ENCODE results near the gene RASGRP3.

The RASGRP3 gene

DNA sequence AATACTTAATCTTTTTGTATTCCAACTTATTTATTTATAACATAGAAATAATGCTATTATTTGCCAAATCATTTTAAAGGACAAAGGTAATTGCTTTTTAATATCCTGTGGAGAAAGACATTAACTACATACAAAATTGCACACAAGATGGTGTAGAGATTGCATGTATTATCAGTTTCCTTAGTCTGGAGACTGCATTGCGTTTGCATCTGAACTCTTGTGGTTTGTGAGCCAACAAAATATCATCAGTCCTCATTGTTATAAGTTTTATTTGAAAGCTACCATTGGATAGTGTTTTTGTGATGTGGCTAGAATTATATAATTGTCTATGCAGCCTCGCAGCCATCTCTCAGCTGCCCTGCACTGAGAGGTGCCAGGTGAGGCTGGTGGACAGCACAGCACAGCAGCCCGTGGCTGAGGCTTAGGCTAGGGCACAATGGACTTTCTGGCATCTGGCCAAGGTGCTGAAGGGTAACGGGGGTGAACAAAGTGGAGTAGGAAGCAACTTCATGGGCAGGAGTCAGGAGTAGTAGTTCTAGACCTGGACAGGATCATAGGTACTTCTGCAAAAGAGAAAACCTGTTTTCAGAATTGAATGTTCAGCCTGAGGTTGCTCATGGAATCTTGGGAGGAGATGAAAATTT is 15.1 kb downstream of the RASGRP3 start:
- Histone ChIP-seq H3K4me1 (ENCODE audit: control insufficient read depth in 1 of 2, insufficient read depth in 1 of 2, low read depth in 1 of 2, low read length in 1 of 2) (no peaks in the 10 kb centered on the region), H3K4me3 (ENCODE audit: low read depth in 1 of 2, low read length in 1 of 2) (no peak overlapping the region), H3K27me3 (no peaks in the 10 kb centered on the region), H3K27ac (no peak overlapping the region), H3K36me3 (no peaks in the 10 kb centered on the region), H3K9me3 (no peaks in the 10 kb centered on the region)
- TF ChIP-seq, protein P1, sequence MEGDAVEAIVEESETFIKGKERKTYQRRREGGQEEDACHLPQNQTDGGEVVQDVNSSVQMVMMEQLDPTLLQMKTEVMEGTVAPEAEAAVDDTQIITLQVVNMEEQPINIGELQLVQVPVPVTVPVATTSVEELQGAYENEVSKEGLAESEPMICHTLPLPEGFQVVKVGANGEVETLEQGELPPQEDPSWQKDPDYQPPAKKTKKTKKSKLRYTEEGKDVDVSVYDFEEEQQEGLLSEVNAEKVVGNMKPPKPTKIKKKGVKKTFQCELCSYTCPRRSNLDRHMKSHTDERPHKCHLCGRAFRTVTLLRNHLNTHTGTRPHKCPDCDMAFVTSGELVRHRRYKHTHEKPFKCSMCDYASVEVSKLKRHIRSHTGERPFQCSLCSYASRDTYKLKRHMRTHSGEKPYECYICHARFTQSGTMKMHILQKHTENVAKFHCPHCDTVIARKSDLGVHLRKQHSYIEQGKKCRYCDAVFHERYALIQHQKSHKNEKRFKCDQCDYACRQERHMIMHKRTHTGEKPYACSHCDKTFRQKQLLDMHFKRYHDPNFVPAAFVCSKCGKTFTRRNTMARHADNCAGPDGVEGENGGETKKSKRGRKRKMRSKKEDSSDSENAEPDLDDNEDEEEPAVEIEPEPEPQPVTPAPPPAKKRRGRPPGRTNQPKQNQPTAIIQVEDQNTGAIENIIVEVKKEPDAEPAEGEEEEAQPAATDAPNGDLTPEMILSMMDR (IDR thresholded peaks at IDR 0.05): no peak

DNA sequence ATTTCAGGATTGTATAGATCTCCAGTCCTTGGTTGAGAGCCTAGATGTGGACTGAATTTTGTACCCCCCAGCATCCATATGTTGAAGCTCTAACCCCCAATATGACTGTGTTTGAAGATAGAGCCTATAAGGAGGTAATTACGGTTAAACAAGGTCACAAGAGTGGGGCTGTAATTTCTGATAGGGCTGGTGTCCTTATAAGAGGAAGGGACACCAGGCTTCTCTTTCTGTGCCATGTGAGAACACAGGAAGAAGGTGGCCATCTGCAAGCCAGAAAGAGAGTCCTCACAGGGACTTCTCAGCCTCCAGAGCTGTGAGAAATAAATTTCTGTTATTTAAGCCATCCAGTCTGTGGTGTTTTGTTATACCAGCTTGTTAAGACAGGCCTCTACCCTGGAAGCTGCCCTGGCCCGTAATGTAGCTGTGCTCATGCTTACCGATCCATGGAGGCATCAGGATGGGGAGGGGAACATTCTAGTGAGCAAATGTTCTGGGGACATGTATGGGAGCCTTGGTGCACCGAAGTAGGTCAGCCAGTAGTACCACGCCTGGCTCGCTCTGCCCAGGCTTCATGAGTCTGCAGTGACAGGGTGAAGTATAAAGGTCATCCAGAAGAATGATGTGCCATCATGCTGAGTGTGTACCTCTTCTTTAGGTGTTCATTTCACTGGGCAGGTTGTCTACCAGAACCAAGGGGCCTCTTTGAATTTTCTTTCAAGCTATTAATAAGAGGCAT is 16.1 kb downstream of the RASGRP3 start:
- H3K27ac ChIP-seq: no peak overlapping the region
- no peaks in the 10 kb centered on the region for H3K36me3 ChIP-seq
- H3K27me3 ChIP-seq: no peaks in the 10 kb centered on the region
- H3K4me3 ChIP-seq (ENCODE audit: low read depth in 1 of 2, low read length in 1 of 2): no peak overlapping the region
- H3K9me3 ChIP-seq: no peaks in the 10 kb centered on the region
- TF ChIP-seq, protein P1 (IDR thresholded peaks at IDR 0.05): no peak
- H3K4me1 ChIP-seq (ENCODE audit: control insufficient read depth in 1 of 2, insufficient read depth in 1 of 2, low read depth in 1 of 2, low read length in 1 of 2): peaks cover 0 to 8% of the 10 kb centered on the region in 2 experiments

DNA sequence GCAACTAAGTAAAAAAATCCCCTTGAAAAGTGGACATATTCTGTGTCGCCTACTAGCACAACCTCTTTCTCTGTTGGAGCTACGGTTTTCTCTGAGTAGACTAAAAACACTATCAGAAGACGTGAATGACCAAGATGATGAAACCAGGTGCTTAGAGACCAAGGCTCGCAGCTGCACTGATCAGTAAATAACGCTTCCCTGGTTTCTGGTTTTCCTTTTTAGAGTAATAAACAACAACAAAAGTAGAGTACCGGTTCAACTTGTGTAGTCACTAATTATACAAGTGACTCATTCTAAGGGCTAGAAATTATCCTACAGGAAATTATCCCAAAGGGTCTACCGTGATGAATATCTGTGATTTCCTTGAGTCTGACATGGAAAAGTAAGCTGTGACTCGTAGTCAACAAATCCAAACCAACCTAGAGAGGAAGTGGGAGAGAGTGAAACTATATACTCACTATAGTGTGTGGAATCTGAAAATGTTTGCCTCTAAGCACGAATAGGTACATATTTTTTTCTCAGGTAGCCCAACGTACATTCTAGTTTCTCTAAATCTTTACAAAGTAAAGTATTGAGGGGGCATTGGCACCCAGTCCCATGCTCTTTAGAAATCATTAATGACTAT is 17.8 kb downstream of the RASGRP3 start:
- Histone ChIP-seq H3K27ac (no peak overlapping the region), H3K4me3 (ENCODE audit: low read depth in 1 of 2, low read length in 1 of 2) (no peak overlapping the region), H3K27me3 (no peaks in the 10 kb centered on the region), H3K36me3 (no peaks in the 10 kb centered on the region), H3K4me1 (ENCODE audit: control insufficient read depth in 1 of 2, insufficient read depth in 1 of 2, low read depth in 1 of 2, low read length in 1 of 2) (peaks cover 0 to 9% of the 10 kb centered on the region in 2 experiments), H3K9me3 (no peaks in the 10 kb centered on the region)
- TF ChIP-seq, protein P1 (IDR thresholded peaks at IDR 0.05): no peak

DNA sequence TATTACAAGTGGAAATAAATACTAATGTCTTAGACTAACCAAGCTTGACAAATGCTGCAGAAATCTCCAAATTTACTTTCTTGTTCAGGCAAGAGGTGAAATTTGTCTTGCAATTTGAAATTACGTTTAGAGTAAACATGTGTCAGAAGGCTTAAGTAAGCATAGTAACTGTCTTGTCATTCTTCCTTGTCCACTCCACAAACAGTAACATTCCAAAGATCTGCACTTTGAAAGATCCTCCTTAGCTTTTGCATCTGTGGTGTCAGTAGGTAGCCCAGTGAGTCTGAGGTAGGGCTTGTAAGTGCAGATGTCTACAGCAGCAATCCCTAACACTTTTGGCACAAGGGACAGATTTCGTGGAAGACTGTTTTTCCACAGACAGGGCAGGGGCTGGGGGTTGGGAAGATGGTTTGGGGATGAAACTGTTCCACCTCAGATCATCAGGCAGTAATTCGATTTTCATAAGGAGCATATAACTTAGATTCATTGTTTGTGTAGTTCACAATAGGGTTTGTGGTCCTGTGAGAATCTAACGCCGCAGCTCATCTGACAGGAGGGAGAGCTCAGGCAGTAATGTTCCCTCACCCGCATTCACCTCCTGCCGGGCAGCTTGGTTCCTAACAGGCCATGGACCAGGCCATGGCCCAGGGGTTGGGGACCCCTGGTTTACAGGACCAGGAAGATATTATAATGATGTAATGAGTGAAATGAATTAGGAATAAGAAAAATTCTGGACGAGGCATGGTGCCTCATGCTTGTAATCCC is 18.6 kb downstream of the RASGRP3 start:
- H3K36me3 ChIP-seq: no peaks in the 10 kb centered on the region
- H3K27ac ChIP-seq: no peak overlapping the region
- no peaks in the 10 kb centered on the region for H3K9me3 ChIP-seq
- H3K4me1 ChIP-seq (ENCODE audit: control insufficient read depth in 1 of 2, insufficient read depth in 1 of 2, low read depth in 1 of 2, low read length in 1 of 2): peaks cover 0 to 9% of the 10 kb centered on the region in 2 experiments
- H3K4me3 ChIP-seq (ENCODE audit: low read depth in 1 of 2, low read length in 1 of 2): no peak overlapping the region
- no peaks in the 10 kb centered on the region for H3K27me3 ChIP-seq
- TF ChIP-seq, protein P1 (IDR thresholded peaks at IDR 0.05): no peak

DNA sequence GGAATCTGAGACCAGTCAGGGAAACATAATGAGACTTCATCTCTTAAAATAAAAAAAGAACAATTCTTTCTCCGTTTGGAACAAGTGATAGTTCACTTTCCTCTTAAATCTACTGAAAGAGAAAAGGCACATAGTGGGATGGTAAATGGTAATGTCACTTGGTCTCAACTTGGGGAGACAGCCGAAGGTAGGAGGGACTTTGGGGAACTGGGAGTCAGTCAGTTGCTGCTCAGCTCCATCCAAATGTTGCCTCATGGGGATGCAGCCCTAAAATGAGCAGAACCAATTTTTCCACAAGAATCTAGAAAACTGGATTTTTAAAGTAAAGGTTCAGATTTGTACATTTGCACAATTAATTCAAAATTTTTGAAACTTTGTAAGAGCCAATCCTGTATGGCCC is 19.2 kb downstream of the RASGRP3 start:
- peaks cover 0 to 9% of the 10 kb centered on the region in 2 experiments for H3K4me1 ChIP-seq (ENCODE audit: control insufficient read depth in 1 of 2, insufficient read depth in 1 of 2, low read depth in 1 of 2, low read length in 1 of 2)
- H3K36me3 ChIP-seq: no peaks in the 10 kb centered on the region
- no peaks in the 10 kb centered on the region for H3K9me3 ChIP-seq
- no peak overlapping the region for H3K27ac ChIP-seq
- no peaks in the 10 kb centered on the region for H3K27me3 ChIP-seq
- TF ChIP-seq, protein P1 (IDR thresholded peaks at IDR 0.05): no peak
- H3K4me3 ChIP-seq (ENCODE audit: low read depth in 1 of 2, low read length in 1 of 2): no peak overlapping the region
